GM12873 (cell line): ENCODE results near the gene WNT2.

Experiments used
- CTCF ChIP-seq: IDR thresholded peaks from 2 replicates; pipeline ENCODE4 v1.5.1; 2012; ENCODE audit warnings: low read depth, mild to moderate bottlenecking, moderate library complexity, low read length, control low read depth; ENCODE audit not compliant: insufficient read depth; ENCODE audit errors: missing control alignments

The WNT2 gene

DNA sequence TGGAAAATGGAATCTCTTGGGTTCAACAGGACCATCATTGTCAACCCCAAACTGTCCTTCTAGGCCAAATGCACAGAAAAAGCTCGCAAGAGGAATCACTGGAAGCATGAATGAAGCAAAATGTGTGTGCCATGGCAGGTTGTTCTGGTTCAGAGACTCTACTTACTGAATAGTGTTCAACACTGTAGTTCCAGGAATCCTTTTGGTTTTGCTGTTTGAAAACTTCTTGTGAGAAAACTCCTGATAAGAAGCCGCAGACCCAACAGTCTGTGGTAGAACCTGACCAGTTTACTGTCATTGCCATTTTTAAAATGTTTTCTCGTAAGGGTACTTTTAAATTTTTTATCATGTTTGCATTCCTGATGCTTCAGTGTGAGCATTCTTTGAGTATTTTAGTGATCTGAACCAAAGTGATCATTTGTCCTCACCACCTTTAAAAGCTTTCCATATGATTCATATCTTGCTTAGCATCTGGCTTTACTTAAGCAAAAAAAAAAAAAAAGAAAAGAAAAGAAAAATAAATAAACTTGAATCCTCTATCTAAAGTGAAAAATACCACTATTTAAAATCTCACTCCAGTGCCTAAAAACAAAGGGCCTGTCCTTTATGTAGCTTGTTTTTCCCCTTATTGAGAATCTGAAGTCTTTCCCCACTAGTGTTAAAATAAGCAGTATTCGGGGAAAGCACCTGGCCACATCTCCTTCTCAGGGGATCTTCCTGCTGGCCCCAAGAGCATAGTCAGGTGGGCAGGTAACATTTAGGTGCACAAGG lies 92.4 kb downstream of the WNT2 start:
- no peak for TF ChIP-seq CTCF

- TF ChIP-seq CTCF = no peak
Measured at GRCh38 chr7:117229350-117229749, 93.5 kb downstream of the WNT2 start.

- no peak for TF ChIP-seq CTCF
Measured at GRCh38 chr7:117227091-117227490, 95.8 kb downstream of the WNT2 start.

DNA sequence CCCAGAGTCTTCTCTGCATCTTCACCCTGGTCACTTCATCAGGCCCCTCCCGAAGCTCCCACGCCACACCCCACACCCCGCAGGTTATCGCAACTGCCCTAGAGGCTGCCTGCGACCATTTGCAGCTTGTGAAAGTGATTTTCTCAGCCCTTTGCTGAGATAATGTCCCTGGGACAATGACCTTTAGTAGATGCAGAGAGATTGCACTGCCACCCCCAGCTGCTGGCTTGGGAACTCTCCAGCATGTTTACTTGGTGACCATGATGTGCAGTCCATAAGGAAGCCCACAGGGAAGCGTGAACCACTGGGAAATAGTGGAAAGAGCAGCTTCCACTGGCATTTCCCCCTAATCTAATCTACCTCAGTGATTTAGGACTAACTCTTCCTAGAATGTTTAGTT lies 97.3 kb downstream of the WNT2 start:
- no peak for TF ChIP-seq CTCF
